OCI-LY1 (cell line): ENCODE results near the gene WBP2NL.

ENCODE experiments used
- CTCF ChIP-seq: fragments of 200-600 bp; sonication (generic), shearing (Covaris generic); IDR thresholded peaks from 2 replicates; pipeline ENCODE4 v1.5.1; 2017; ENCODE audit warnings: mild to moderate bottlenecking, antibody characterized with exemption, low read length, moderate library complexity, mixed read lengths
- EZH2 ChIP-seq: fragments of 200-600 bp; sonication (generic), shearing (Covaris generic); IDR thresholded peaks from 2 replicates; pipeline ENCODE4 v1.8.0; 2017; ENCODE audit warnings: borderline replicate concordance, mixed run types, mild to moderate bottlenecking, antibody characterized with exemption, low read length, moderate library complexity, mixed read lengths

- TF ChIP-seq EZH2 (no peak), CTCF (no peak)
Observed at GRCh38 chr22:41971431-41971830, 27.2 kb upstream of the WBP2NL start.
